Activated CD8-positive, alpha-beta memory T cell treated with anti-CD3 and anti-CD28 coated beads for 24 hours (primary cell): ENCODE measurements around the gene RBP5.

Source experiments
- DNase-seq: peaks from one replicate; pipeline ENCODE4 v3.0.0-alpha.2; 2020

The RBP5 gene

GRCh38 chr12:7099290-7099996, 29.2 kb downstream of the RBP5 start:
- DNase-seq: no peak

GRCh38 chr12:7096979-7097378, 31.7 kb downstream of the RBP5 start:
- DNase-seq: no peak

- no peak for DNase-seq
Observed at GRCh38 chr12:7096006-7096932, 32.4 kb downstream of the RBP5 start.

- DNase-seq: no peak
Observed at GRCh38 chr12:7093892-7094291, 34.8 kb downstream of the RBP5 start.

GRCh38 chr12:7093486-7093885, 35.2 kb downstream of the RBP5 start:
- DNase-seq: no peak

- DNase-seq: no peak
Observed at GRCh38 chr12:7092986-7093460, 35.7 kb downstream of the RBP5 start.

GRCh38 chr12:7092229-7092985, 36.3 kb downstream of the RBP5 start, which contains the start of gene C1R:
C1R (minus strand) TSS chr12:7092445; CDS start chr12:7092388, 57 bp downstream.
- DNase-seq: peak; percentile 87

GRCh38 chr12:7091660-7092228, 36.9 kb downstream of the RBP5 start:
- no peak for DNase-seq

- DNase-seq: no peak
Observed at GRCh38 chr12:7091171-7091570, 37.5 kb downstream of the RBP5 start.

- no peak for DNase-seq
Observed at GRCh38 chr12:7090222-7090998, 38.3 kb downstream of the RBP5 start.

GRCh38 chr12:7089196-7089871, 39.4 kb downstream of the RBP5 start:
- DNase-seq: no peak

- DNase-seq: no peak
Observed at GRCh38 chr12:7083125-7083524, 45.6 kb downstream of the RBP5 start.

GRCh38 chr12:7081037-7081436, 47.7 kb downstream of the RBP5 start:
- DNase-seq: no peak

GRCh38 chr12:7079826-7080125, 48.9 kb downstream of the RBP5 start:
- DNase-seq: no peak

GRCh38 chr12:7078163-7078562, 50.5 kb downstream of the RBP5 start:
- DNase-seq: no peak

GRCh38 chr12:7076493-7076892, 52.2 kb downstream of the RBP5 start:
- no peak for DNase-seq

- no peak for DNase-seq
Observed at GRCh38 chr12:7075939-7076338, 52.8 kb downstream of the RBP5 start.

- DNase-seq: no peak
Observed at GRCh38 chr12:7075518-7075917, 53.2 kb downstream of the RBP5 start.

GRCh38 chr12:7073946-7074345, 54.7 kb downstream of the RBP5 start:
- DNase-seq: no peak
